DOHH2 (cell line): ENCODE measurements around the gene MACIR.

Experiments used
- H3F3A ChIP-seq: fragments of 200-600 bp; sonication (generic), shearing (Covaris generic); 2 replicates; pipeline ENCODE4 v1.6.0; 2016; ENCODE audit warnings: antibody characterized with exemption, mild to moderate bottlenecking; ENCODE audit not compliant: control insufficient read depth, insufficient read depth
- H3K27ac ChIP-seq: fragments of 200-600 bp; sonication (generic); 2 replicates; pipeline ENCODE4 v1.5.1; 2014; ENCODE audit warnings: low read depth, mild to moderate bottlenecking, low read length, moderate library complexity
- H3K27me3 ChIP-seq: fragments of 200-600 bp; sonication (generic); 2 replicates; pipeline ENCODE4 v1.6.1; 2014; ENCODE audit warnings: mild to moderate bottlenecking, low read length, mixed read lengths; ENCODE audit not compliant: control insufficient read depth
- H3K36me3 ChIP-seq: fragments of 200-600 bp; sonication (generic); 2 replicates; pipeline ENCODE4 v1.6.1; 2014; ENCODE audit warnings: mild to moderate bottlenecking, low read length, moderate library complexity, mixed read lengths; ENCODE audit not compliant: control insufficient read depth
- H3K4me1 ChIP-seq: fragments of 200-600 bp; sonication (generic); 2 replicates; pipeline ENCODE4 v1.6.1; 2014; ENCODE audit warnings: mild to moderate bottlenecking, low read length, mixed read lengths; ENCODE audit not compliant: control insufficient read depth
- H3K4me2 ChIP-seq: fragments of 200-600 bp; sonication (generic); 2 replicates; pipeline ENCODE4 v1.6.0; 2014; ENCODE audit warnings: mild to moderate bottlenecking, low read length, moderate library complexity
- H3K4me3 ChIP-seq: fragments of 200-600 bp; sonication (generic); 2 replicates; pipeline ENCODE4 v1.5.1; 2014; ENCODE audit warnings: mild to moderate bottlenecking, low read length, mixed read lengths
- H3K79me2 ChIP-seq: fragments of 200-600 bp; sonication (generic); 2 replicates; pipeline ENCODE4 v1.6.1; 2014; ENCODE audit warnings: mild to moderate bottlenecking, low read length, mixed read lengths; ENCODE audit not compliant: control insufficient read depth
- H3K9me2 ChIP-seq: fragments of 200-600 bp; sonication (generic); replicated peaks from 2 replicates; pipeline ENCODE4 v1.6.1; 2014; ENCODE audit warnings: mild to moderate bottlenecking, low read length, mixed read lengths; ENCODE audit not compliant: control insufficient read depth
- H3K9me3 ChIP-seq: fragments of 200-600 bp; sonication (generic); 2 replicates; pipeline ENCODE4 v1.6.1; 2014; ENCODE audit warnings: antibody characterized with exemption, low read length, mixed read lengths; ENCODE audit not compliant: control insufficient read depth, insufficient read depth
- H4K20me1 ChIP-seq: fragments of 200-600 bp; sonication (generic); 2 replicates; pipeline ENCODE4 v1.6.0; 2014; ENCODE audit warnings: low read depth, mild to moderate bottlenecking, antibody characterized with exemption, low read length, moderate library complexity; ENCODE audit not compliant: control insufficient read depth, insufficient read depth
- EZH2phosphoT487 ChIP-seq: fragments of 200-600 bp; sonication (generic); IDR thresholded peaks from 2 replicates; pipeline ENCODE4 v1.6.1; 2017; ENCODE audit warnings: borderline replicate concordance, mild to moderate bottlenecking, antibody characterized with exemption, low read length, moderate library complexity, mixed read lengths
- TF ChIP-seq, protein P1 (sequence below): fragments of 200-600 bp; sonication (generic); IDR thresholded peaks from one replicate; pipeline ENCODE4 v1.5.1; 2014; ENCODE audit warnings: antibody characterized with exemption, mild to moderate bottlenecking, low read depth, low read length; ENCODE audit not compliant: poor library complexity, severe bottlenecking

The MACIR gene

DNA sequence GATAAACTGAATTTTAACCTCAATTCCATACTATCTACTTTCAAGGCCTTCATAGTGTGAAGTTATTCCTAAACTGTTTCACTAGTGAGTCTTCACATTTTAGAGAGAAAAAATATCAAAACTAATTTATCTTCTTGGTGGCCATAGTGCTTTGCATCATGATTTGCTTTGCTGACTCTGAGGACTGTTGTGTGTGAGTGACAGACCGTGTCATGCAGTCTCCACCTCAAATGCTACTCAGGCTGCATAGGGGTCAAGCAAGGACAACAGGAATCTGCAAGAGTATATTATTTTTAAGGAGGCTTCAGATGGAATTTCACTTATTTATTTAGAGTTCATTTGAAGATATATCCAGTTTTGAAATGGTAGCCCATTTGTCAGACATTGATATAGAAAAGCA is 34.5 kb downstream of the MACIR start:
- no peak overlapping the region for H3K4me3 ChIP-seq
- no peaks in the 10 kb centered on the region for H3K9me3 ChIP-seq
- H3K27me3 ChIP-seq: no peaks in the 10 kb centered on the region
- H3F3A ChIP-seq: no peaks in the 10 kb centered on the region
- TF ChIP-seq EZH2phosphoT487: no peak
- TF ChIP-seq, protein P1, sequence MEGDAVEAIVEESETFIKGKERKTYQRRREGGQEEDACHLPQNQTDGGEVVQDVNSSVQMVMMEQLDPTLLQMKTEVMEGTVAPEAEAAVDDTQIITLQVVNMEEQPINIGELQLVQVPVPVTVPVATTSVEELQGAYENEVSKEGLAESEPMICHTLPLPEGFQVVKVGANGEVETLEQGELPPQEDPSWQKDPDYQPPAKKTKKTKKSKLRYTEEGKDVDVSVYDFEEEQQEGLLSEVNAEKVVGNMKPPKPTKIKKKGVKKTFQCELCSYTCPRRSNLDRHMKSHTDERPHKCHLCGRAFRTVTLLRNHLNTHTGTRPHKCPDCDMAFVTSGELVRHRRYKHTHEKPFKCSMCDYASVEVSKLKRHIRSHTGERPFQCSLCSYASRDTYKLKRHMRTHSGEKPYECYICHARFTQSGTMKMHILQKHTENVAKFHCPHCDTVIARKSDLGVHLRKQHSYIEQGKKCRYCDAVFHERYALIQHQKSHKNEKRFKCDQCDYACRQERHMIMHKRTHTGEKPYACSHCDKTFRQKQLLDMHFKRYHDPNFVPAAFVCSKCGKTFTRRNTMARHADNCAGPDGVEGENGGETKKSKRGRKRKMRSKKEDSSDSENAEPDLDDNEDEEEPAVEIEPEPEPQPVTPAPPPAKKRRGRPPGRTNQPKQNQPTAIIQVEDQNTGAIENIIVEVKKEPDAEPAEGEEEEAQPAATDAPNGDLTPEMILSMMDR: no peak
- no peaks in the 10 kb centered on the region for H3K79me2 ChIP-seq
- H3K4me1 ChIP-seq: no peaks in the 10 kb centered on the region
- no peak overlapping the region for H3K27ac ChIP-seq
- H3K4me2 ChIP-seq: no peak overlapping the region
- H3K9me2 ChIP-seq: no peaks in the 10 kb centered on the region
- H3K36me3 ChIP-seq: no peaks in the 10 kb centered on the region
- H4K20me1 ChIP-seq: no peaks in the 10 kb centered on the region

DNA sequence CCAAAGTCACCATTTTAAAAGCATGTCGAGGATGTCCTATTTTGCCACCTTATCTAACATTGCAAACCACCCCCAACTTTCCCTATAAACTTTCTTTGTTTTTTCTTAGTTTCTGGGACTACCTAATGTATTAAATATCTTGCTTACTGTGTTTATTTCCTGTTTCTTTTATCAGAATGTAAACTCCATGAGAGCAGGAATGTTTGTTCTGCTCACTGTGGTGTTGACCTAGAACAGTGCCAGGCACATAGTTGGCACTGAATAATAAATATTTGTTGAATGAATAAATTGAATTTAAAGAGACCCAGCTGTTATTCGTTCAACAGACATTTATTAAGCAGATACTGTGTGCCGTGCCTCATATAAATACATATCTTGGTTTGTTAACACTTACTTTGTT is 35.2 kb downstream of the MACIR start:
- H3K79me2 ChIP-seq: no peaks in the 10 kb centered on the region
- H4K20me1 ChIP-seq: no peaks in the 10 kb centered on the region
- no peak overlapping the region for H3K4me2 ChIP-seq
- H3K27me3 ChIP-seq: no peaks in the 10 kb centered on the region
- no peaks in the 10 kb centered on the region for H3K9me3 ChIP-seq
- no peak overlapping the region for H3K4me3 ChIP-seq
- H3K4me1 ChIP-seq: no peaks in the 10 kb centered on the region
- no peak for TF ChIP-seq EZH2phosphoT487
- TF ChIP-seq, protein P1: no peak
- no peaks in the 10 kb centered on the region for H3K9me2 ChIP-seq
- H3K36me3 ChIP-seq: no peaks in the 10 kb centered on the region
- no peaks in the 10 kb centered on the region for H3F3A ChIP-seq
- no peak overlapping the region for H3K27ac ChIP-seq

DNA sequence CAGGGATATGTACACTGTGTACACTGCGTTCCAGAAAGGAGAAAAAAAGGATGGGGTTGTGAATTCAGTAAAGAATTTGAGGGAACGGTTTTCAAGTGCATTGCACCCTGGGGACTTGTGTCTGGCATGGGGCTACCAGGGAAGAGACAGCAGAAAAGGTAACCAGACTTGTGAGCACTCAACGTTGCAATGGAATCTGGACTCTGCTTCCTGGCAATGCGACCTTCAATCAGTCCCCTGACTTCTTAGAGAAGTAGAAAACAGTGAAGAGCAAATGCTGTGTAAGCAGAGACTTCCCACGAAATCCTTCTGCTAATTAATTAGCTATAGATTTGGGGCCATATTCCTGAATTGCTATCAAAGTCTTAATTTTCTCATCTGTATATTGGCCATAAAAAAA is 36.3 kb downstream of the MACIR start:
- no peak for TF ChIP-seq EZH2phosphoT487
- TF ChIP-seq, protein P1: no peak
- H3K4me3 ChIP-seq: no peak overlapping the region
- no peaks in the 10 kb centered on the region for H3K4me1 ChIP-seq
- H3K36me3 ChIP-seq: no peaks in the 10 kb centered on the region
- H3K9me3 ChIP-seq: no peaks in the 10 kb centered on the region
- H3F3A ChIP-seq: no peaks in the 10 kb centered on the region
- H4K20me1 ChIP-seq: no peaks in the 10 kb centered on the region
- H3K4me2 ChIP-seq: no peak overlapping the region
- H3K27me3 ChIP-seq: no peaks in the 10 kb centered on the region
- H3K79me2 ChIP-seq: no peaks in the 10 kb centered on the region
- H3K9me2 ChIP-seq: no peaks in the 10 kb centered on the region
- H3K27ac ChIP-seq: no peak overlapping the region

- H3K9me3 ChIP-seq: no peaks in the 10 kb centered on the region
- no peak for TF ChIP-seq EZH2phosphoT487
- TF ChIP-seq, protein P1: no peak
- H3K9me2 ChIP-seq: no peaks in the 10 kb centered on the region
- H3K79me2 ChIP-seq: no peaks in the 10 kb centered on the region
- no peaks in the 10 kb centered on the region for H4K20me1 ChIP-seq
- no peak overlapping the region for H3K27ac ChIP-seq
- H3K4me3 ChIP-seq: no peak overlapping the region
- no peaks in the 10 kb centered on the region for H3K4me1 ChIP-seq
- no peaks in the 10 kb centered on the region for H3K27me3 ChIP-seq
- no peaks in the 10 kb centered on the region for H3K36me3 ChIP-seq
- no peak overlapping the region for H3K4me2 ChIP-seq
- H3F3A ChIP-seq: no peaks in the 10 kb centered on the region
Observed at GRCh38 chr5:103295424-103295823, 36.9 kb downstream of the MACIR start.
